Duodenal mucosa (tissue), 2 donors: ENCODE results near the gene SPP1.

ENCODE experiments used
- H3K27ac ChIP-seq: one replicate; pipeline ENCODE4 v1.7.0; 2013; ENCODE audit warnings: low read depth, low read length
- H3K27me3 ChIP-seq, 2 donors: one replicate each; pipeline ENCODE4 v1.7.0; 2013; ENCODE audit warnings: low read length in 2 of 2, control low read depth in 1 of 2; ENCODE audit not compliant: insufficient read depth in 2 of 2, control insufficient read depth in 1 of 2
- H3K36me3 ChIP-seq, 2 donors: one replicate each; pipeline ENCODE4 v1.7.0; 2013; ENCODE audit warnings: low read length in 2 of 2, control low read depth in 1 of 2; ENCODE audit not compliant: insufficient read depth in 2 of 2, control insufficient read depth in 1 of 2
- H3K4me1 ChIP-seq, 2 donors: one replicate each; pipeline ENCODE4 v1.7.0; 2013; ENCODE audit warnings: low read length in 2 of 2, control low read depth in 1 of 2; ENCODE audit not compliant: insufficient read depth in 2 of 2, control insufficient read depth in 1 of 2
- H3K4me3 ChIP-seq, 2 donors: one replicate each; pipeline ENCODE4 v1.7.0; 2013; ENCODE audit warnings: low read length in 2 of 2, low read depth in 1 of 2
- H3K9ac ChIP-seq, 2 donors: one replicate each; pipeline ENCODE4 v1.7.0; 2013; ENCODE audit warnings: low read length in 2 of 2, low read depth in 1 of 2
- H3K9me3 ChIP-seq, 2 donors: one replicate each; pipeline ENCODE4 v1.7.0; 2013; ENCODE audit warnings: low read length in 2 of 2, control low read depth in 1 of 2; ENCODE audit not compliant: control insufficient read depth in 1 of 2

SPP1 gene

GRCh38 chr4:88005946-88006345, 30.4 kb downstream of the SPP1 start:
- Histone ChIP-seq H3K9ac (no peak overlapping the region), H3K36me3 (no peaks in the 10 kb centered on the region), H3K4me1 (peaks cover 8 to 9% of the 10 kb centered on the region in 2 donors), H3K4me3 (no peak overlapping the region), H3K9me3 (no peaks in the 10 kb centered on the region), H3K27ac (no peak overlapping the region), H3K27me3 (no peaks in the 10 kb centered on the region)

GRCh38 chr4:88006956-88007303, 31.4 kb downstream of the SPP1 start:
- Histone ChIP-seq H3K4me1 (peaks cover 8 to 9% of the 10 kb centered on the region in 2 donors), H3K9ac (peak overlapping the region in 1 of 2 donors; percentile 33)

GRCh38 chr4:88007304-88008121, 32.0 kb downstream of the SPP1 start, which contains the start of gene PKD2:
TSS of gene PKD2 (plus strand) at chr4:88007635. CDS start at chr4:88007734, 99 bp downstream.
- Histone ChIP-seq H3K9ac (peak within 1 kb of the TSS; percentile 12 to 60), H3K27ac (peak within 1 kb of the TSS; percentile 49), H3K36me3 (no peaks in the 10 kb centered on the region), H3K27me3 (no peaks in the 10 kb centered on the region), H3K9me3 (no peaks in the 10 kb centered on the region), H3K4me3 (peak within 1 kb of the TSS; percentile 74 to 83), H3K4me1 (peaks cover 8 to 9% of the 10 kb centered on the region in 2 donors)

More at GRCh38 chr4:88006956-88007303, 31.4 kb downstream of the SPP1 start:
- H3K36me3 ChIP-seq: no peaks in the 10 kb centered on the region
- H3K27me3 ChIP-seq: no peaks in the 10 kb centered on the region
- no peak overlapping the region for H3K27ac ChIP-seq
- H3K4me3 ChIP-seq: peak overlapping the region; percentile 69 to 74
- no peaks in the 10 kb centered on the region for H3K9me3 ChIP-seq

- H3K27me3 ChIP-seq: no peaks in the 10 kb centered on the region
- H3K9ac ChIP-seq: peak overlapping the region; percentile 12 to 60
- no peaks in the 10 kb centered on the region for H3K36me3 ChIP-seq
- peak overlapping the region; percentile 74 to 83 for H3K4me3 ChIP-seq
- H3K9me3 ChIP-seq: no peaks in the 10 kb centered on the region
- peaks cover 9 to 12% of the 10 kb centered on the region in 2 donors for H3K4me1 ChIP-seq
- H3K27ac ChIP-seq: peak overlapping the region; percentile 49
These were observed 32.7 kb downstream of the SPP1 start for GRCh38 chr4:88008122-88008742.

- peaks cover 9 to 12% of the 10 kb centered on the region in 2 donors for H3K4me1 ChIP-seq
- peak overlapping the region in 1 of 2 donors; percentile 12 for H3K9ac ChIP-seq
- H3K4me3 ChIP-seq: peak overlapping the region; percentile 74 to 83
- no peaks in the 10 kb centered on the region for H3K27me3 ChIP-seq
- H3K9me3 ChIP-seq: no peaks in the 10 kb centered on the region
- H3K36me3 ChIP-seq: no peaks in the 10 kb centered on the region
- H3K27ac ChIP-seq: no peak overlapping the region
These were observed 33.2 kb downstream of the SPP1 start for GRCh38 chr4:88008743-88009171.

GRCh38 chr4:88009871-88010270, 34.4 kb downstream of the SPP1 start:
- Histone ChIP-seq H3K9me3 (no peaks in the 10 kb centered on the region), H3K4me1 (peaks cover 9 to 12% of the 10 kb centered on the region in 2 donors), H3K36me3 (no peaks in the 10 kb centered on the region), H3K4me3 (no peak overlapping the region), H3K27ac (no peak overlapping the region), H3K27me3 (no peaks in the 10 kb centered on the region), H3K9ac (no peak overlapping the region)

- Histone ChIP-seq H3K4me1 (peaks cover 9 to 12% of the 10 kb centered on the region in 2 donors), H3K27ac (no peak overlapping the region), H3K4me3 (no peak overlapping the region)
These were observed 35.5 kb downstream of the SPP1 start for GRCh38 chr4:88010966-88011365.

GRCh38 chr4:88012647-88013046, 37.1 kb downstream of the SPP1 start:
- Histone ChIP-seq H3K36me3 (no peaks in the 10 kb centered on the region), H3K4me1 (peaks cover 9 to 12% of the 10 kb centered on the region in 2 donors), H3K9me3 (no peaks in the 10 kb centered on the region), H3K27ac (no peak overlapping the region), H3K27me3 (no peaks in the 10 kb centered on the region), H3K9ac (no peak overlapping the region), H3K4me3 (no peak overlapping the region)

More at GRCh38 chr4:88010966-88011365, 35.5 kb downstream of the SPP1 start:
- H3K9me3 ChIP-seq: no peaks in the 10 kb centered on the region
- H3K36me3 ChIP-seq: no peaks in the 10 kb centered on the region
- no peaks in the 10 kb centered on the region for H3K27me3 ChIP-seq
- no peak overlapping the region for H3K9ac ChIP-seq

GRCh38 chr4:88014386-88014905, 38.9 kb downstream of the SPP1 start:
- no peak overlapping the region for H3K27ac ChIP-seq
- H3K4me3 ChIP-seq: no peak overlapping the region
- no peaks in the 10 kb centered on the region for H3K9me3 ChIP-seq
- H3K4me1 ChIP-seq: peaks cover 0 to 10% of the 10 kb centered on the region in 2 donors
- H3K9ac ChIP-seq: no peak overlapping the region
- no peaks in the 10 kb centered on the region for H3K27me3 ChIP-seq
- H3K36me3 ChIP-seq: no peaks in the 10 kb centered on the region
